OCI-LY3 (cell line): ENCODE data around the gene SIGLEC9.

Source experiments
- CTCF ChIP-seq: fragments of 200-600, 300-600 bp; sonication (generic); IDR thresholded peaks from 2 replicates; pipeline ENCODE4 v1.5.1; 2014; ENCODE audit warnings: antibody characterized with exemption, low read length, low read depth
- EZH2phosphoT487 ChIP-seq: fragments of 200-600 bp; shearing (Covaris generic); IDR thresholded peaks from 2 replicates; pipeline ENCODE4 v1.6.1; 2018; ENCODE audit warnings: antibody characterized with exemption, mixed run types, low read depth

GRCh38 chr19:51123802-51124201 lies 904 bp upstream of the SIGLEC9 start:
- TF ChIP-seq EZH2phosphoT487 (no peak), CTCF (no peak)
